ENCODE measurements around the gene PAK3.

DNA sequence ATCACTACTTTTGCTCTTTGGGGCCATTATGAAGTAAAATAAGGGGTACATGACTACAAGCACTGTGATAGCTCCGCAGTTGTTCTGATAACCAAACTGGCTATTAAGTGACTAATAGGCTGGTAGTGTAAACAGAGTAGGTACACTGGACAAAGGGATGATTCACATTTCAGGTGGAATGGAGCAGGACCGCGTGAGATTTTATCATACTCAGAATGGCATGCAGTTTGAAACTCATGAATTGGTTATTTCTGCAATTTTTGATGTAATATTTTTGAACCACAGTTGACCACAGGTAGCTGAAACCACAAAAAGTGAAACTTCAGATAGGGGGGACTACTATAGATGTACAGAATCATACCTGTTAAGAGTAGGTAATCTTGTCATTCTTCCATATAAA is 55.8 kb downstream of the PAK3 start:
- TF ChIP-seq, protein P1, sequence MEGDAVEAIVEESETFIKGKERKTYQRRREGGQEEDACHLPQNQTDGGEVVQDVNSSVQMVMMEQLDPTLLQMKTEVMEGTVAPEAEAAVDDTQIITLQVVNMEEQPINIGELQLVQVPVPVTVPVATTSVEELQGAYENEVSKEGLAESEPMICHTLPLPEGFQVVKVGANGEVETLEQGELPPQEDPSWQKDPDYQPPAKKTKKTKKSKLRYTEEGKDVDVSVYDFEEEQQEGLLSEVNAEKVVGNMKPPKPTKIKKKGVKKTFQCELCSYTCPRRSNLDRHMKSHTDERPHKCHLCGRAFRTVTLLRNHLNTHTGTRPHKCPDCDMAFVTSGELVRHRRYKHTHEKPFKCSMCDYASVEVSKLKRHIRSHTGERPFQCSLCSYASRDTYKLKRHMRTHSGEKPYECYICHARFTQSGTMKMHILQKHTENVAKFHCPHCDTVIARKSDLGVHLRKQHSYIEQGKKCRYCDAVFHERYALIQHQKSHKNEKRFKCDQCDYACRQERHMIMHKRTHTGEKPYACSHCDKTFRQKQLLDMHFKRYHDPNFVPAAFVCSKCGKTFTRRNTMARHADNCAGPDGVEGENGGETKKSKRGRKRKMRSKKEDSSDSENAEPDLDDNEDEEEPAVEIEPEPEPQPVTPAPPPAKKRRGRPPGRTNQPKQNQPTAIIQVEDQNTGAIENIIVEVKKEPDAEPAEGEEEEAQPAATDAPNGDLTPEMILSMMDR (IDR thresholded peaks at IDR 0.05): no peak
- no peak for TF ChIP-seq POLR2A (IDR thresholded peaks at IDR 0.05)
